Left ventricle myocardium inferior (tissue), 1 donor: ENCODE results near the gene AP2B1. TPM values are rescaled to one million over a fixed set of nuclear protein-coding genes. Genes with fewer than 3 reads are reported as not detected.

ENCODE experiments used
- DNase-seq: peaks from one replicate; pipeline ENCODE4 v3.0.0-alpha.2; 2020
- H3K27ac ChIP-seq: fragments of 200-600 bp; replicated peaks from 2 replicates; pipeline ENCODE4 v1.8.0; 2021
- H3K27me3 ChIP-seq: fragments of 200-600 bp; 2 replicates; pipeline ENCODE4 v1.8.0; 2021; ENCODE audit warnings: low read depth
- H3K36me3 ChIP-seq: fragments of 200-600 bp; 2 replicates; pipeline ENCODE4 v1.8.0; 2021
- H3K4me1 ChIP-seq: fragments of 200-600 bp; 2 replicates; pipeline ENCODE4 v1.8.0; 2021
- H3K4me3 ChIP-seq: fragments of 200-600 bp; 2 replicates; pipeline ENCODE4 v1.8.0; 2021; ENCODE audit warnings: mild to moderate bottlenecking, moderate library complexity
- H3K9me3 ChIP-seq: fragments of 200-600 bp; replicated peaks from 2 replicates; pipeline ENCODE4 v1.8.0; 2021
- intact Hi-C: fragments of 100-400 bp; cut with micrococcal nuclease; formaldehyde crosslinking; loops from one replicate; pipeline ENCODE4 v1.11.0; 2022
- total RNA-seq: library from RNA; stranded (reverse); fragmentation: NEBNext Ultra II Directional; extraction: Animal tissue kit (Norgen Biotek cat#: 25700); gene quantifications from one replicate; pipeline ENCODE4 v1.2.1, GENCODE V29; 2021
- TF ChIP-seq, protein P1 (sequence below): fragments of 200-600 bp; IDR thresholded peaks from 2 replicates; pipeline ENCODE4 v1.8.0; 2021; ENCODE audit warnings: antibody characterized with exemption, mild to moderate bottlenecking, borderline replicate concordance
- donor health status: DM: no; HTN: yes; CAD: no; lungs with severe emphysema.

The AP2B1 gene
- total RNA-seq, 1 donor from 2014 or later: 113 TPM

DNA sequence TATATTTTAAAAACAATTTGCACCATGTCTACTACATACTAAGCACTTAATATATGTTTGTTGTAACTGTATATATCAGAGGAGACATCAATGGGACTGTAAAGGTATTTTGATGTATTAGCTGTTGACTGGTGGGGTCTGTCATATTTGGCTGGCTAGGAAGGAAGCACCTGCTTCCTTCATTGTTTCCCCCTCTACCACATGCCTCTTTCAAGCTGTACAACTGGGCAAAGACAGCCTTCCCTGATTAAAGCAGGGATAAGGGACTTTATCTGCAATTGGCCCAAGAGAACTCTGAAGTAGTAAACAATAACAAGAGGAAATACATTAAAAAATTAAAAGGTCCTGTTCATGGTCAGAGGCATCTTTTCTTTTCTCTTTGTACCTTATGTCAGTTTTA, 44.1 kb upstream of the AP2B1 start:
- H3K27ac ChIP-seq: no peak overlapping the region
- intact Hi-C loops: no loop called here
- H3K4me3 ChIP-seq: no peak overlapping the region
- H3K36me3 ChIP-seq: no peaks in the 10 kb centered on the region
- TF ChIP-seq, protein P1, sequence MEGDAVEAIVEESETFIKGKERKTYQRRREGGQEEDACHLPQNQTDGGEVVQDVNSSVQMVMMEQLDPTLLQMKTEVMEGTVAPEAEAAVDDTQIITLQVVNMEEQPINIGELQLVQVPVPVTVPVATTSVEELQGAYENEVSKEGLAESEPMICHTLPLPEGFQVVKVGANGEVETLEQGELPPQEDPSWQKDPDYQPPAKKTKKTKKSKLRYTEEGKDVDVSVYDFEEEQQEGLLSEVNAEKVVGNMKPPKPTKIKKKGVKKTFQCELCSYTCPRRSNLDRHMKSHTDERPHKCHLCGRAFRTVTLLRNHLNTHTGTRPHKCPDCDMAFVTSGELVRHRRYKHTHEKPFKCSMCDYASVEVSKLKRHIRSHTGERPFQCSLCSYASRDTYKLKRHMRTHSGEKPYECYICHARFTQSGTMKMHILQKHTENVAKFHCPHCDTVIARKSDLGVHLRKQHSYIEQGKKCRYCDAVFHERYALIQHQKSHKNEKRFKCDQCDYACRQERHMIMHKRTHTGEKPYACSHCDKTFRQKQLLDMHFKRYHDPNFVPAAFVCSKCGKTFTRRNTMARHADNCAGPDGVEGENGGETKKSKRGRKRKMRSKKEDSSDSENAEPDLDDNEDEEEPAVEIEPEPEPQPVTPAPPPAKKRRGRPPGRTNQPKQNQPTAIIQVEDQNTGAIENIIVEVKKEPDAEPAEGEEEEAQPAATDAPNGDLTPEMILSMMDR: no peak
- H3K9me3 ChIP-seq: no peaks in the 10 kb centered on the region
- no peaks in the 10 kb centered on the region for H3K27me3 ChIP-seq
- no peak for DNase-seq
- H3K4me1 ChIP-seq: peaks cover 22% of the 10 kb centered on the region

DNA sequence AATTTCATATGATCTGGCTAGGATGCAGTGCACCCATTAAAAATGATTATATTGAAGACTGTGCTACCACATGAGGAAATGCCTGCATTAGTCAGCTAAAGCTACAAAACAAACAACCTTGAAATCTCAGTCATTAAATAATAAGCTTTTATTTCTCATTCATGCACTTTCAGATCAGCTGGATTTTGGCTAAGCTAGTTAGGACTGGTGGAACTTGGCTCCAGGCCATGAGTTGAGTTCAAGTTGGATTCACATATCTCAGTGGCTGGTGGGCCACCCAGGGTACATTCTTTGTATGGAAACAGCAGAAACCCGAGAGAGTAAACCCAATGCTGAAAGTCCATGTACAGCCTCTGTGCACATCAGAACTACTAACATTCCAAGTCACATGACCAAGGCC, 43.3 kb upstream of the AP2B1 start:
- no peak for DNase-seq
- TF ChIP-seq, protein P1: no peak
- Histone ChIP-seq H3K4me1 (peaks cover 19% of the 10 kb centered on the region), H3K9me3 (no peaks in the 10 kb centered on the region), H3K36me3 (no peaks in the 10 kb centered on the region), H3K27me3 (no peaks in the 10 kb centered on the region), H3K4me3 (no peak overlapping the region), H3K27ac (no peak overlapping the region)
- intact Hi-C loops: no loop called here

DNA sequence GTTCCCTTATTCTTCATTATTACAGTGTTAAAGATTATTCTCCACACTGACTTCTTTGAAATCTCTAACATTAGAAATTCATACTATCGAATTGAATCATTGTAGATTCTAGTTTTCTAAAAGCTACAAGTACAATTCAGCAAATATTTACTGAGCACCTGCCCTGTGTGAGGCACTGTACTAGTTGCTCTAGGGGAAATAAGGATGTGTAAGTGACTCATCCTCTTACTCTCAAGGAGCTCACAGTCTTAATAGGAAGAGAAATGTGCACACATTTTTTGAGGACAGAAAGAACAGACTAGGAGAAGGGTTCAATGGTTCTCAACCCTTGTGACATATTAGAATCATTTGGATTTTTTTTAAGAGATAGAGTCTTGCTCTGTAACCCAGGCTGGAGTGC, 42.0 kb upstream of the AP2B1 start:
- intact Hi-C loops: no loop called here
- Histone ChIP-seq H3K4me1 (peaks cover 12% of the 10 kb centered on the region), H3K36me3 (no peaks in the 10 kb centered on the region), H3K9me3 (no peaks in the 10 kb centered on the region), H3K27ac (no peak overlapping the region), H3K4me3 (no peak overlapping the region), H3K27me3 (no peaks in the 10 kb centered on the region)
- no peak for DNase-seq
- TF ChIP-seq, protein P1: no peak

GRCh38 chr17:35546487-35546886, 40.6 kb upstream of the AP2B1 start:
- Histone ChIP-seq H3K4me1 (peaks cover 6% of the 10 kb centered on the region), H3K36me3 (no peaks in the 10 kb centered on the region), H3K27me3 (peaks cover 2% of the 10 kb centered on the region), H3K27ac (no peak overlapping the region), H3K4me3 (no peak overlapping the region), H3K9me3 (no peaks in the 10 kb centered on the region)
- TF ChIP-seq, protein P1: no peak
- intact Hi-C loops: no loop called here
- no peak for DNase-seq

- no peaks in the 10 kb centered on the region for H3K36me3 ChIP-seq
- H3K9me3 ChIP-seq: no peaks in the 10 kb centered on the region
- no peak overlapping the region for H3K4me3 ChIP-seq
- TF ChIP-seq, protein P1: no peak
- no peak for DNase-seq
- intact Hi-C loops: no loop called here
- peaks cover 11% of the 10 kb centered on the region for H3K27me3 ChIP-seq
- H3K4me1 ChIP-seq: peaks cover 6% of the 10 kb centered on the region
- no peak overlapping the region for H3K27ac ChIP-seq
Measured at GRCh38 chr17:35548208-35548810, 38.8 kb upstream of the AP2B1 start.
